Endothelial cell of umbilical vein (primary cell): ENCODE measurements around the gene RSPH3. TPM values are rescaled to one million over a fixed set of nuclear protein-coding genes. Genes with fewer than 3 reads are reported as not detected.

Experiments
- BruUV-seq: library from RNA; stranded (reverse); fragments of 400-500 nt; replicated peaks from 2 replicates; lab custom pipeline; 2021; lab: Mats Ljungman, UMichigan
- CTCF ChIA-PET: fragments of 300-600, 350-600 bp; sonication (Branson Sonifier 250); formaldehyde crosslinking; loops from one replicate; lab custom pipeline; 2021; ENCODE audit warnings: antibody characterized with exemption, inconsistent platforms; lab: Charles Lee
- POLR2A ChIA-PET: fragments of 300-600, 350-600 bp; sonication (Branson Sonifier 250); formaldehyde crosslinking; loops from one replicate; lab custom pipeline; 2021; ENCODE audit warnings: antibody characterized with exemption, inconsistent platforms; lab: Charles Lee
- DNase-seq: peaks from one replicate; pipeline ENCODE4 v3.0.0-alpha.2; 2011; ENCODE audit warnings: low read depth, low spot score
- FAIRE-seq: peaks from 2 replicates; lab custom pipeline; 2011; peaks lifted over from hg19 to GRCh38; lab: Jason Lieb, UNC
- H2AFZ ChIP-seq: 2 replicates; pipeline ENCODE4 v1.6.0; 2012; ENCODE audit warnings: low read depth, low read length, control low read depth, inconsistent platforms
- H3K27ac ChIP-seq: 2 replicates; pipeline ENCODE4 v1.5.1; 2011; ENCODE audit warnings: low read depth, mild to moderate bottlenecking, control low read depth, low read length, moderate library complexity; ENCODE audit not compliant: insufficient read depth
- H3K27me3 ChIP-seq, 2 experiments: 2 replicates each; pipeline versions ENCODE4 v1.6.0 to v1.6.1; 2011; ENCODE audit warnings: low read length in 2 of 2, mixed read lengths in 1 of 2; ENCODE audit not compliant: control insufficient read depth in 2 of 2, insufficient read depth in 2 of 2
- H3K36me3 ChIP-seq, 2 experiments: 2 replicates in 1 of 2; 3 replicates in 1 of 2; pipeline ENCODE4 v1.5.1; 2011; ENCODE audit warnings: low read length in 2 of 2, mild to moderate bottlenecking in 1 of 2, moderate library complexity in 1 of 2; ENCODE audit not compliant: control insufficient read depth in 2 of 2, insufficient read depth in 2 of 2; ENCODE audit errors: extremely low read depth in 1 of 2
- H3K4me1 ChIP-seq: 3 replicates; pipeline ENCODE4 v1.5.1; 2011; ENCODE audit warnings: mild to moderate bottlenecking, low read length; ENCODE audit not compliant: control insufficient read depth, insufficient read depth; ENCODE audit errors: extremely low read depth
- H3K4me2 ChIP-seq: 2 replicates; pipeline ENCODE4 v1.6.1; 2011; ENCODE audit warnings: low read length, control low read depth, mixed read lengths; ENCODE audit not compliant: insufficient read depth
- H3K4me3 ChIP-seq, 3 experiments: fragments of 200-600 bp in 1 of 3; sonication (generic), shearing (Covaris generic) in 1 of 3; replicated peaks in 1 of 3; 2 replicates each; pipeline ENCODE4 v1.5.1; 2011 to 2016; ENCODE audit warnings: control low read depth in 3 of 3, low read length in 3 of 3, mild to moderate bottlenecking in 2 of 3, inconsistent platforms in 1 of 3, low read depth in 1 of 3, moderate library complexity in 1 of 3; ENCODE audit not compliant: insufficient read depth in 1 of 3
- H3K79me2 ChIP-seq: 2 replicates; pipeline ENCODE4 v1.6.0; 2012; ENCODE audit warnings: low read length, inconsistent platforms; ENCODE audit not compliant: control insufficient read depth, insufficient read depth
- H3K9ac ChIP-seq: replicated peaks from 2 replicates; pipeline ENCODE3; 2011; ENCODE audit warnings: low read length, control low read depth; ENCODE audit not compliant: insufficient read depth; ENCODE audit errors: extremely low read depth
- H3K9me1 ChIP-seq: replicated peaks from 3 replicates; pipeline ENCODE4 v1.6.0; 2011; ENCODE audit warnings: mild to moderate bottlenecking, low read length; ENCODE audit not compliant: control insufficient read depth, insufficient read depth; ENCODE audit errors: extremely low read depth
- H3K9me3 ChIP-seq: replicated peaks from 2 replicates; pipeline ENCODE4 v1.5.1; 2012; ENCODE audit warnings: low read length, inconsistent platforms; ENCODE audit not compliant: control insufficient read depth, insufficient read depth
- H4K20me1 ChIP-seq: replicated peaks from 2 replicates; pipeline ENCODE3; 2011; ENCODE audit warnings: mild to moderate bottlenecking, low read length; ENCODE audit not compliant: control insufficient read depth, insufficient read depth; ENCODE audit errors: extremely low read depth
- EZH2 ChIP-seq: IDR thresholded peaks from 2 replicates; pipeline ENCODE4 v1.6.1; 2012; ENCODE audit warnings: borderline replicate concordance, low read depth, mild to moderate bottlenecking, moderate library complexity, low read length, inconsistent platforms; ENCODE audit not compliant: severe bottlenecking
- FOS ChIP-seq: IDR thresholded peaks from 2 replicates; pipeline ENCODE4 v1.6.1; 2011; ENCODE audit warnings: mild to moderate bottlenecking, low read length, moderate library complexity, borderline replicate concordance; ENCODE audit not compliant: insufficient read depth
- GATA2 ChIP-seq: IDR thresholded peaks from 2 replicates; pipeline ENCODE4 v1.7.0; 2011; ENCODE audit warnings: low read depth, mild to moderate bottlenecking, moderate library complexity, mixed read lengths, low read length; ENCODE audit not compliant: insufficient read length, insufficient read depth
- JUN ChIP-seq: IDR thresholded peaks from 2 replicates; pipeline ENCODE4 v1.6.1; 2011; ENCODE audit warnings: borderline replicate concordance, low read depth; ENCODE audit not compliant: insufficient read length, insufficient read depth
- MYC ChIP-seq: IDR thresholded peaks from one replicate; pipeline ENCODE4 v1.6.1; 2011; ENCODE audit warnings: mild to moderate bottlenecking, low read depth, low read length
- POLR2A ChIP-seq: IDR thresholded peaks from 2 replicates; pipeline ENCODE4 v1.6.1; 2012; ENCODE audit warnings: low read depth, mild to moderate bottlenecking, control low read depth, low read length
- POLR2AphosphoS5 ChIP-seq: IDR thresholded peaks from 2 replicates; pipeline ENCODE4 v1.6.1; 2012; ENCODE audit warnings: low read depth, mild to moderate bottlenecking, control low read depth, low read length, moderate library complexity; ENCODE audit not compliant: insufficient read depth
- dilution Hi-C: fragments of 300-500 bp; cut with MboI; formaldehyde crosslinking; loops from one replicate; pipeline ENCODE4 v1.15.0; 2019; ENCODE audit warnings: low sequenced_read_pairs; ENCODE audit not compliant: extremely low pct_ligation_motif_present
- intact Hi-C: fragments of 100-400 bp; cut with micrococcal nuclease; formaldehyde crosslinking; loops from one replicate; pipeline ENCODE4 v1.10.0; 2022
- polyA plus RNA-seq, 4 experiments: library from polyadenylated mRNA; depleted of rRNA in 3 of 4; stranded (reverse) in 3 of 4; unstranded in 1 of 4; fragments of >200 nt; gene quantifications; 2 replicates each; pipeline versions ENCODE4 v1.2.1 to v1.2.3, GENCODE V29; 2011 to 2012; ENCODE audit warnings: missing spikeins in 1 of 4
- total RNA-seq: library from RNA; stranded (reverse); gene quantifications from 2 replicates; pipeline ENCODE4 v1.2.3, GENCODE V29; 2021
- TF ChIP-seq, protein P1 (sequence below), 2 donors: IDR thresholded peaks; 1 replicate in 1 of 2; 2 replicates in 1 of 2; pipeline ENCODE4 v1.5.1; 2011; ENCODE audit warnings: low read length in 2 of 2, mild to moderate bottlenecking in 2 of 2, moderate library complexity in 2 of 2, control low read depth in 1 of 2, inconsistent platforms in 1 of 2, low read depth in 1 of 2; ENCODE audit not compliant: insufficient read depth in 1 of 2; ENCODE audit errors: extremely low read depth in 1 of 2
- TF ChIP-seq, protein P2 (sequence below): IDR thresholded peaks from 2 replicates; pipeline ENCODE4 v1.6.1; 2011; ENCODE audit not compliant: insufficient read depth, insufficient read length

RSPH3 gene
- total and polyA plus RNA-seq, 2 donors (not counting 3 experiments of a cell fraction or from before 2014, with no cell fraction given), result 0.66 to 3.3 TPM

DNA sequence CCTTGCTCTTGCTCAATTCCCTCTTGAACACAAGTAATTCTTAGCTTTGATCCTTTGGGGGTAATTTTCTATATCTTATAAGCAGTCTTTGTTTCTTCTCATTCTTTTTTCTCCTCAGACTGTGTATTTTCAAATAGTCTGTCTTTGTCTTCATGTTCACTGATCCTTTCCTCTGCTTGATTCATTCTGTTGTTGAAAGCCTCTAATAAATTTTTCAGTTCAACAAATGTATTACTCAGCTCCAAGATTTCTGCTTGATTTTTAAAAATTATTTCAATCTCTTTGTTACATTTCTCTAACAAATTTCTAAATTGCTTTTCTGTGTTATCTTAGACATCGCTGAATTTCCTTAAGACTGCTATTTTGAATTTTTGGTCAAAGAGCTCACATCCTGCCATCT is 11.5 kb downstream of the RSPH3 start:
- CTCF ChIA-PET, result interaction anchor here (1.2 kb wide), 1 partner anchor 20 kb away, joined by 3 read pairs; no protein-coding TSS in a partner anchor
- DNase-seq, result no peak
- POLR2A ChIA-PET, result no interaction called here

More for the DNA sequence above, 11.5 kb downstream of the RSPH3 start:
- no peaks in the 10 kb centered on the region for H3K79me2 ChIP-seq
- no peaks in the 10 kb centered on the region for H3K27me3 ChIP-seq
- dilution Hi-C loops (no loop called here), intact Hi-C loops (no loop called here)
- TF ChIP-seq POLR2A (no peak), EZH2 (no peak), MYC (no peak), GATA2 (no peak), JUN (no peak), FOS (no peak), POLR2AphosphoS5 (no peak)
- TF ChIP-seq, protein P1, sequence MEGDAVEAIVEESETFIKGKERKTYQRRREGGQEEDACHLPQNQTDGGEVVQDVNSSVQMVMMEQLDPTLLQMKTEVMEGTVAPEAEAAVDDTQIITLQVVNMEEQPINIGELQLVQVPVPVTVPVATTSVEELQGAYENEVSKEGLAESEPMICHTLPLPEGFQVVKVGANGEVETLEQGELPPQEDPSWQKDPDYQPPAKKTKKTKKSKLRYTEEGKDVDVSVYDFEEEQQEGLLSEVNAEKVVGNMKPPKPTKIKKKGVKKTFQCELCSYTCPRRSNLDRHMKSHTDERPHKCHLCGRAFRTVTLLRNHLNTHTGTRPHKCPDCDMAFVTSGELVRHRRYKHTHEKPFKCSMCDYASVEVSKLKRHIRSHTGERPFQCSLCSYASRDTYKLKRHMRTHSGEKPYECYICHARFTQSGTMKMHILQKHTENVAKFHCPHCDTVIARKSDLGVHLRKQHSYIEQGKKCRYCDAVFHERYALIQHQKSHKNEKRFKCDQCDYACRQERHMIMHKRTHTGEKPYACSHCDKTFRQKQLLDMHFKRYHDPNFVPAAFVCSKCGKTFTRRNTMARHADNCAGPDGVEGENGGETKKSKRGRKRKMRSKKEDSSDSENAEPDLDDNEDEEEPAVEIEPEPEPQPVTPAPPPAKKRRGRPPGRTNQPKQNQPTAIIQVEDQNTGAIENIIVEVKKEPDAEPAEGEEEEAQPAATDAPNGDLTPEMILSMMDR (IDR thresholded peaks at IDR 0.05; ENCODE audit: extremely low read depth in 1 of 2, insufficient read depth in 1 of 2, low read depth in 1 of 2, low read length in 2 of 2), result no peak
- TF ChIP-seq, protein P2, sequence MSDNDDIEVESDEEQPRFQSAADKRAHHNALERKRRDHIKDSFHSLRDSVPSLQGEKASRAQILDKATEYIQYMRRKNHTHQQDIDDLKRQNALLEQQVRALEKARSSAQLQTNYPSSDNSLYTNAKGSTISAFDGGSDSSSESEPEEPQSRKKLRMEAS, result no peak
- no peak for FAIRE-seq
- H3K9me3 ChIP-seq, result no peaks in the 10 kb centered on the region
- no peaks in the 10 kb centered on the region for H3K36me3 ChIP-seq
- BruUV-seq, result no TSS peak
- no peaks in the 10 kb centered on the region for H4K20me1 ChIP-seq
- no peak overlapping the region for H3K4me2 ChIP-seq
- H3K9me1 ChIP-seq, result no peaks in the 10 kb centered on the region
- no peak overlapping the region for H3K4me3 ChIP-seq
- H3K4me1 ChIP-seq, result peaks cover 2% of the 10 kb centered on the region
- no peak overlapping the region for H3K27ac ChIP-seq
- H2AFZ ChIP-seq, result no peak overlapping the region
- H3K9ac ChIP-seq, result no peak overlapping the region
